GM18502 (cell line): ENCODE results near the gene ATAD3A.
"Not testable (repeated sequence)": the region's sequence is repeated elsewhere in the genome, so short reads cannot be mapped to it uniquely, and the experiment has no call there.

Experiments used
- ATAC-seq: cut with Tn5 transposase; IDR thresholded peaks from one replicate; pipeline ENCODE4 v1.9.1; 2021; ENCODE audit warnings: mild to moderate bottlenecking; ENCODE audit not compliant: unreplicated experiment, poor library complexity

ATAD3A gene

GRCh38 chr1:1489231-1489630 lies 22.7 kb upstream of the ATAD3A start:
- no peak for ATAC-seq

GRCh38 chr1:1489861-1490260 lies 22.1 kb upstream of the ATAD3A start:
- no peak for ATAC-seq

GRCh38 chr1:1490633-1491230 lies 21.2 kb upstream of the ATAD3A start:
- no peak for ATAC-seq

- no peak for ATAC-seq
Observed at GRCh38 chr1:1491601-1492000, 20.4 kb upstream of the ATAD3A start.

GRCh38 chr1:1494311-1494710 lies 17.7 kb upstream of the ATAD3A start:
- not testable (repeated sequence) for ATAC-seq

- not testable (repeated sequence) for ATAC-seq
Observed at GRCh38 chr1:1495461-1495975, 16.4 kb upstream of the ATAD3A start.

- ATAC-seq: not testable (repeated sequence)
Observed at GRCh38 chr1:1504777-1505365, 7.1 kb upstream of the ATAD3A start.

GRCh38 chr1:1505366-1505798 lies 6.6 kb upstream of the ATAD3A start:
- not testable (repeated sequence) for ATAC-seq

- not testable (repeated sequence) for ATAC-seq
Observed at GRCh38 chr1:1505801-1506200, 6.2 kb upstream of the ATAD3A start.

- no peak for ATAC-seq
Observed at GRCh38 chr1:1507305-1507704, 4.7 kb upstream of the ATAD3A start.

GRCh38 chr1:1508775-1509464 lies 3.0 kb upstream of the ATAD3A start:
- not testable (repeated sequence) for ATAC-seq

- not testable (repeated sequence) for ATAC-seq
Observed at GRCh38 chr1:1509465-1509850, 2.5 kb upstream of the ATAD3A start.

- no peak for ATAC-seq
Observed at GRCh38 chr1:1510912-1511532, 940 bp upstream of the ATAD3A start.

GRCh38 chr1:1512425-1512824 lies 463 bp downstream of the ATAD3A start:
- peak; percentile 12 for ATAC-seq

- not testable (repeated sequence) for ATAC-seq
Observed at GRCh38 chr1:1513675-1514074, 1.7 kb downstream of the ATAD3A start.

GRCh38 chr1:1514376-1514775 lies 2.4 kb downstream of the ATAD3A start:
- not testable (repeated sequence) for ATAC-seq

GRCh38 chr1:1516923-1517322 lies 5.0 kb downstream of the ATAD3A start:
- not testable (repeated sequence) for ATAC-seq

GRCh38 chr1:1517973-1518620 lies 6.1 kb downstream of the ATAD3A start:
- no peak for ATAC-seq

- ATAC-seq: not testable (repeated sequence)
Observed at GRCh38 chr1:1518621-1519007, 6.7 kb downstream of the ATAD3A start.

GRCh38 chr1:1519805-1520505 lies 8.0 kb downstream of the ATAD3A start:
- not testable (repeated sequence) for ATAC-seq
